Endothelial cell of umbilical vein (primary cell): Measurements from ENCODE around the gene ASTE1. TPM values are rescaled to one million over a fixed set of nuclear protein-coding genes. Genes with fewer than 3 reads are reported as not detected.

Experiments
- BruUV-seq: library from RNA; stranded (reverse); fragments of 400-500 nt; replicated peaks from 2 replicates; lab custom pipeline; 2021; lab: Mats Ljungman, UMichigan
- CTCF ChIA-PET: fragments of 300-600, 350-600 bp; sonication (Branson Sonifier 250); formaldehyde crosslinking; loops from one replicate; lab custom pipeline; 2021; ENCODE audit warnings: antibody characterized with exemption, inconsistent platforms; lab: Charles Lee
- POLR2A ChIA-PET: fragments of 300-600, 350-600 bp; sonication (Branson Sonifier 250); formaldehyde crosslinking; loops from one replicate; lab custom pipeline; 2021; ENCODE audit warnings: antibody characterized with exemption, inconsistent platforms; lab: Charles Lee
- DNase-seq: peaks from one replicate; pipeline ENCODE4 v3.0.0-alpha.2; 2011; ENCODE audit warnings: low read depth, low spot score
- FAIRE-seq: peaks from 2 replicates; lab custom pipeline; 2011; peaks lifted over from hg19 to GRCh38; lab: Jason Lieb, UNC
- H2AFZ ChIP-seq: 2 replicates; pipeline ENCODE4 v1.6.0; 2012; ENCODE audit warnings: low read depth, low read length, control low read depth, inconsistent platforms
- H3K27ac ChIP-seq: 2 replicates; pipeline ENCODE4 v1.5.1; 2011; ENCODE audit warnings: low read depth, mild to moderate bottlenecking, control low read depth, low read length, moderate library complexity; ENCODE audit not compliant: insufficient read depth
- H3K27me3 ChIP-seq, 2 experiments: 2 replicates each; pipeline versions ENCODE4 v1.6.0 to v1.6.1; 2011; ENCODE audit warnings: low read length in 2 of 2, mixed read lengths in 1 of 2; ENCODE audit not compliant: control insufficient read depth in 2 of 2, insufficient read depth in 2 of 2
- H3K36me3 ChIP-seq, 2 experiments: 2 replicates in 1 of 2; 3 replicates in 1 of 2; pipeline ENCODE4 v1.5.1; 2011; ENCODE audit warnings: low read length in 2 of 2, mild to moderate bottlenecking in 1 of 2, moderate library complexity in 1 of 2; ENCODE audit not compliant: control insufficient read depth in 2 of 2, insufficient read depth in 2 of 2; ENCODE audit errors: extremely low read depth in 1 of 2
- H3K4me1 ChIP-seq: 3 replicates; pipeline ENCODE4 v1.5.1; 2011; ENCODE audit warnings: mild to moderate bottlenecking, low read length; ENCODE audit not compliant: control insufficient read depth, insufficient read depth; ENCODE audit errors: extremely low read depth
- H3K4me2 ChIP-seq: 2 replicates; pipeline ENCODE4 v1.6.1; 2011; ENCODE audit warnings: low read length, control low read depth, mixed read lengths; ENCODE audit not compliant: insufficient read depth
- H3K4me3 ChIP-seq, 3 experiments: fragments of 200-600 bp in 1 of 3; sonication (generic), shearing (Covaris generic) in 1 of 3; replicated peaks in 1 of 3; 2 replicates each; pipeline ENCODE4 v1.5.1; 2011 to 2016; ENCODE audit warnings: control low read depth in 3 of 3, low read length in 3 of 3, mild to moderate bottlenecking in 2 of 3, inconsistent platforms in 1 of 3, low read depth in 1 of 3, moderate library complexity in 1 of 3; ENCODE audit not compliant: insufficient read depth in 1 of 3
- H3K79me2 ChIP-seq: 2 replicates; pipeline ENCODE4 v1.6.0; 2012; ENCODE audit warnings: low read length, inconsistent platforms; ENCODE audit not compliant: control insufficient read depth, insufficient read depth
- H3K9ac ChIP-seq: replicated peaks from 2 replicates; pipeline ENCODE3; 2011; ENCODE audit warnings: low read length, control low read depth; ENCODE audit not compliant: insufficient read depth; ENCODE audit errors: extremely low read depth
- H3K9me1 ChIP-seq: replicated peaks from 3 replicates; pipeline ENCODE4 v1.6.0; 2011; ENCODE audit warnings: mild to moderate bottlenecking, low read length; ENCODE audit not compliant: control insufficient read depth, insufficient read depth; ENCODE audit errors: extremely low read depth
- H3K9me3 ChIP-seq: replicated peaks from 2 replicates; pipeline ENCODE4 v1.5.1; 2012; ENCODE audit warnings: low read length, inconsistent platforms; ENCODE audit not compliant: control insufficient read depth, insufficient read depth
- H4K20me1 ChIP-seq: replicated peaks from 2 replicates; pipeline ENCODE3; 2011; ENCODE audit warnings: mild to moderate bottlenecking, low read length; ENCODE audit not compliant: control insufficient read depth, insufficient read depth; ENCODE audit errors: extremely low read depth
- CTCF ChIP-seq, 2 donors: IDR thresholded peaks; 1 replicate in 1 of 2; 2 replicates in 1 of 2; pipeline ENCODE4 v1.5.1; 2011; ENCODE audit warnings: low read length in 2 of 2, mild to moderate bottlenecking in 2 of 2, moderate library complexity in 2 of 2, control low read depth in 1 of 2, inconsistent platforms in 1 of 2, low read depth in 1 of 2; ENCODE audit not compliant: insufficient read depth in 1 of 2; ENCODE audit errors: extremely low read depth in 1 of 2
- EZH2 ChIP-seq: IDR thresholded peaks from 2 replicates; pipeline ENCODE4 v1.6.1; 2012; ENCODE audit warnings: borderline replicate concordance, low read depth, mild to moderate bottlenecking, moderate library complexity, low read length, inconsistent platforms; ENCODE audit not compliant: severe bottlenecking
- FOS ChIP-seq: IDR thresholded peaks from 2 replicates; pipeline ENCODE4 v1.6.1; 2011; ENCODE audit warnings: mild to moderate bottlenecking, low read length, moderate library complexity, borderline replicate concordance; ENCODE audit not compliant: insufficient read depth
- GATA2 ChIP-seq: IDR thresholded peaks from 2 replicates; pipeline ENCODE4 v1.7.0; 2011; ENCODE audit warnings: low read depth, mild to moderate bottlenecking, moderate library complexity, mixed read lengths, low read length; ENCODE audit not compliant: insufficient read length, insufficient read depth
- JUN ChIP-seq: IDR thresholded peaks from 2 replicates; pipeline ENCODE4 v1.6.1; 2011; ENCODE audit warnings: borderline replicate concordance, low read depth; ENCODE audit not compliant: insufficient read length, insufficient read depth
- MAX ChIP-seq: IDR thresholded peaks from 2 replicates; pipeline ENCODE4 v1.6.1; 2011; ENCODE audit not compliant: insufficient read depth, insufficient read length
- MYC ChIP-seq: IDR thresholded peaks from one replicate; pipeline ENCODE4 v1.6.1; 2011; ENCODE audit warnings: mild to moderate bottlenecking, low read depth, low read length
- POLR2A ChIP-seq: IDR thresholded peaks from 2 replicates; pipeline ENCODE4 v1.6.1; 2012; ENCODE audit warnings: low read depth, mild to moderate bottlenecking, control low read depth, low read length
- POLR2AphosphoS5 ChIP-seq: IDR thresholded peaks from 2 replicates; pipeline ENCODE4 v1.6.1; 2012; ENCODE audit warnings: low read depth, mild to moderate bottlenecking, control low read depth, low read length, moderate library complexity; ENCODE audit not compliant: insufficient read depth
- dilution Hi-C: fragments of 300-500 bp; cut with MboI; formaldehyde crosslinking; loops from one replicate; pipeline ENCODE4 v1.15.0; 2019; ENCODE audit warnings: low sequenced_read_pairs; ENCODE audit not compliant: extremely low pct_ligation_motif_present
- intact Hi-C: fragments of 100-400 bp; cut with micrococcal nuclease; formaldehyde crosslinking; loops from one replicate; pipeline ENCODE4 v1.10.0; 2022
- polyA plus RNA-seq, 4 experiments: library from polyadenylated mRNA; depleted of rRNA in 3 of 4; stranded (reverse) in 3 of 4; unstranded in 1 of 4; fragments of >200 nt; gene quantifications; 2 replicates each; pipeline versions ENCODE4 v1.2.1 to v1.2.3, GENCODE V29; 2011 to 2012; ENCODE audit warnings: missing spikeins in 1 of 4
- total RNA-seq: library from RNA; stranded (reverse); gene quantifications from 2 replicates; pipeline ENCODE4 v1.2.3, GENCODE V29; 2021

ASTE1 gene
- total and polyA plus RNA-seq, 2 donors (not counting 3 experiments of a cell fraction or from before 2014, with no cell fraction given), result 4.1 to 6.7 TPM

GRCh38 chr3:131072845-131073244, 46.2 kb upstream of the ASTE1 start:
- no peaks in the 10 kb centered on the region for H3K9me1 ChIP-seq
- H3K4me3 ChIP-seq, result no peak overlapping the region
- no peaks in the 10 kb centered on the region for H3K9me3 ChIP-seq
- BruUV-seq, result no TSS peak
- TF ChIP-seq CTCF (IDR thresholded peaks at IDR 0.05; ENCODE audit: extremely low read depth in 1 of 2, insufficient read depth in 1 of 2, low read depth in 1 of 2, low read length in 2 of 2), result no peak
- no peak for TF ChIP-seq EZH2
- TF ChIP-seq GATA2, result no peak
- TF ChIP-seq MAX, result no peak
- TF ChIP-seq POLR2A, result no peak
- TF ChIP-seq MYC, result no peak
- no peak for TF ChIP-seq FOS
- TF ChIP-seq JUN, result no peak
- TF ChIP-seq POLR2AphosphoS5, result no peak
- ChIA-PET CTCF (no interaction called here), POLR2A (no interaction called here)
- DNase-seq (no peak), FAIRE-seq (no peak)
- H3K27ac ChIP-seq, result no peak overlapping the region
- no peak overlapping the region for H3K9ac ChIP-seq
- H3K4me1 ChIP-seq, result peaks cover 12% of the 10 kb centered on the region
- H3K36me3 ChIP-seq, result no peaks in the 10 kb centered on the region
- H3K27me3 ChIP-seq, result no peaks in the 10 kb centered on the region
- no peak overlapping the region for H3K4me2 ChIP-seq
- dilution Hi-C loops (no loop called here), intact Hi-C loops (no loop called here)
- no peak overlapping the region for H2AFZ ChIP-seq
- no peaks in the 10 kb centered on the region for H4K20me1 ChIP-seq
- no peaks in the 10 kb centered on the region for H3K79me2 ChIP-seq
